Testis (tissue), 2 donors: ENCODE measurements around the gene IL13RA1.

Experiments
- POLR2A ChIP-seq: fragments of 450-650 bp; IDR thresholded peaks from one replicate; pipeline ENCODE4 v1.6.1; 2017; ENCODE audit warnings: antibody characterized with exemption, mild to moderate bottlenecking, moderate library complexity
- TF ChIP-seq, protein P1 (sequence below), 3 experiments: fragments of 450-650 bp in 2 of 3; fragments of 200-600 bp in 1 of 3; sonication (generic) in 1 of 3; IDR thresholded peaks; one replicate each; pipeline ENCODE4 v1.5.1; 2016 to 2019; ENCODE audit warnings: antibody characterized with exemption in 3 of 3, mild to moderate bottlenecking in 2 of 3, moderate library complexity in 1 of 3

DNA sequence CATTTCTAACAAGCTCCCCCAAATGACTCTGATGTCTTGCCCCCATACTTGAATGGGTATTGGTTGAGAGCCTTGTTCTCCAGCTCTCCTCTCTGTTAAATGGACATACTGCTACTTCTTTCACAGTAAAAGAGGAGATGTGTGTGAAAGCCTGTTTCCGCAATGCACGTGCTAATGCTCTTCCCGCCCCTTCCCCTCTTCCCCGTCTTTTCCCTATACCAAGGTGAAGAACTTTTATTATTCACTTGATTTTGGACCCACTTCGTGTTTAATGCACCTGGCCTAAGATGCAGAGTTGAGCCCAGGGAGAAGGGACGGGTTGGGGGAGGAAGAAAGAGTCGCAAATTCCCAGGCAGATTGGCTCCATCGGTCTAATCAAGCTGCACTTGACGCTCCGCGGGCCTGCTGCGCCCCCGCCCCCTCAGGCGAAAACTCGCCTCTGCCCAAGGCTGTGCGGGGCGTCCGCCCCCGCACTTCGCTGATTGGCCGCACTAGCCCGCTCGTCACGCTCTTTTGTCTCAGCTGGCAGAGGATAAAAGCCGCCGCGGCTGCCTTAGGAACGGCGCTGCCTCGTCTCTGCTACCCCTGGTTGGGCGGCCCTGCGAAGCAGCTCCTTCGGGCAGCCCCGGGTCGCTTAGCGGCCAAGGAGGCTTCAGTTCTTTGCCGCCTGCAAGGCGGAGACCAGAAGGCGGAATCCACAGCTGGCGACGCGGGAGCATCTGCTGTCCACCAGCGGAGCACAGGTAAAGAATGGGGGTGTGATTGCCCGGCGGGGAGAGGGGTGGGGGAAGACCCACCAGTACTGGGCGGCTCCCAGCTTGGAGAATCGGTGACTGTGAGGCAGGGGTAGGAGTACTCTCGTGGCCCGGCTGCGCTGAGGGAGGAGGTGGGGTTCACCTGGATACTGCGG is 96.1 kb downstream of the IL13RA1 start, which contains the start of gene ZCCHC12:
- no peak for TF ChIP-seq POLR2A
- TF ChIP-seq, protein P1, sequence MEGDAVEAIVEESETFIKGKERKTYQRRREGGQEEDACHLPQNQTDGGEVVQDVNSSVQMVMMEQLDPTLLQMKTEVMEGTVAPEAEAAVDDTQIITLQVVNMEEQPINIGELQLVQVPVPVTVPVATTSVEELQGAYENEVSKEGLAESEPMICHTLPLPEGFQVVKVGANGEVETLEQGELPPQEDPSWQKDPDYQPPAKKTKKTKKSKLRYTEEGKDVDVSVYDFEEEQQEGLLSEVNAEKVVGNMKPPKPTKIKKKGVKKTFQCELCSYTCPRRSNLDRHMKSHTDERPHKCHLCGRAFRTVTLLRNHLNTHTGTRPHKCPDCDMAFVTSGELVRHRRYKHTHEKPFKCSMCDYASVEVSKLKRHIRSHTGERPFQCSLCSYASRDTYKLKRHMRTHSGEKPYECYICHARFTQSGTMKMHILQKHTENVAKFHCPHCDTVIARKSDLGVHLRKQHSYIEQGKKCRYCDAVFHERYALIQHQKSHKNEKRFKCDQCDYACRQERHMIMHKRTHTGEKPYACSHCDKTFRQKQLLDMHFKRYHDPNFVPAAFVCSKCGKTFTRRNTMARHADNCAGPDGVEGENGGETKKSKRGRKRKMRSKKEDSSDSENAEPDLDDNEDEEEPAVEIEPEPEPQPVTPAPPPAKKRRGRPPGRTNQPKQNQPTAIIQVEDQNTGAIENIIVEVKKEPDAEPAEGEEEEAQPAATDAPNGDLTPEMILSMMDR (IDR thresholded peaks at IDR 0.05): no peak
